ENCODE results near the gene RTN1. TPM values are rescaled to one million over a fixed set of nuclear protein-coding genes. Genes with fewer than 3 reads are reported as not detected.
"Not testable (repeated sequence)": the region's sequence is repeated elsewhere in the genome, so short reads cannot be mapped to it uniquely, and the experiment has no call there.

The RTN1 gene
- total RNA-seq, 4 donors from 2014 or later, result 2.9 to 13.6 (median 9.2) TPM

GRCh38 chr14:59677771-59678231, 192.8 kb downstream of the RTN1 start:
- WGBS, result 58% methylated on average over 3 of the region's 3 CpGs
- Histone ChIP-seq H3K4me3 (no peak overlapping the region), H3K36me3 (no peaks in the 10 kb centered on the region), H3K4me1 (peaks cover 0 to 13% (median 9%) of the 10 kb centered on the region in 4 donors), H3K9me3 (no peaks in the 10 kb centered on the region), H3K27ac (replicated peaks in 1 of 4) (peak overlapping the region in 2 of 4 donors; percentile 44 to 64), H3K27me3 (no peaks in the 10 kb centered on the region)
- no peak for TF ChIP-seq CTCF (IDR thresholded peaks at IDR 0.05)
- TF ChIP-seq POLR2AphosphoS5 (IDR thresholded peaks at IDR 0.05), result no peak
- no peak for TF ChIP-seq POLR2A (IDR thresholded peaks at IDR 0.05; ENCODE audit: low read depth)
- no peak for TF ChIP-seq EP300 (IDR thresholded peaks at IDR 0.05)
- DNase-seq (ENCODE audit: extremely low spot score), result no peak
- intact Hi-C loops (cut with DNase I), result no loop called here

- Histone ChIP-seq H3K4me1 (peaks cover 0 to 12% (median 9%) of the 10 kb centered on the region in 4 donors), H3K27ac (replicated peaks in 1 of 4) (no peak overlapping the region), H3K4me3 (no peak overlapping the region), H3K9me3 (no peaks in the 10 kb centered on the region), H3K36me3 (no peaks in the 10 kb centered on the region), H3K27me3 (no peaks in the 10 kb centered on the region)
- TF ChIP-seq POLR2A (IDR thresholded peaks at IDR 0.05; ENCODE audit: low read depth) (no peak), CTCF (IDR thresholded peaks at IDR 0.05) (no peak), EP300 (IDR thresholded peaks at IDR 0.05) (no peak), POLR2AphosphoS5 (IDR thresholded peaks at IDR 0.05) (no peak)
- intact Hi-C loops (cut with DNase I), result no loop called here
- no peak for DNase-seq (ENCODE audit: extremely low spot score)
- WGBS, result 84% methylated on average over 1 of the region's 1 CpG
Measured at GRCh38 chr14:59675394-59675793, 195.2 kb downstream of the RTN1 start.

- Histone ChIP-seq H3K27ac (replicated peaks in 1 of 4) (no peak overlapping the region), H3K4me3 (no peak overlapping the region), H3K9me3 (peaks cover 0 to 10% (median 7%) of the 10 kb centered on the region in 4 donors), H3K36me3 (no peaks in the 10 kb centered on the region), H3K4me1 (no peaks in the 10 kb centered on the region), H3K27me3 (no peaks in the 10 kb centered on the region)
- 80% methylated on average over 2 of the region's 2 CpGs for WGBS
- TF ChIP-seq EP300 (IDR thresholded peaks at IDR 0.05) (no peak), CTCF (IDR thresholded peaks at IDR 0.05) (no peak), POLR2AphosphoS5 (IDR thresholded peaks at IDR 0.05) (no peak), POLR2A (IDR thresholded peaks at IDR 0.05; ENCODE audit: low read depth) (no peak)
- DNase-seq (ENCODE audit: extremely low spot score), result no peak
- intact Hi-C loops (cut with DNase I), result no loop called here
Measured at GRCh38 chr14:59664741-59665140, 205.8 kb downstream of the RTN1 start.

- Histone ChIP-seq H3K4me1 (no peaks in the 10 kb centered on the region), H3K27ac (replicated peaks in 1 of 4) (no peak overlapping the region), H3K4me3 (no peak overlapping the region), H3K27me3 (no peaks in the 10 kb centered on the region), H3K36me3 (no peaks in the 10 kb centered on the region), H3K9me3 (peaks cover 0 to 13% (median 11%) of the 10 kb centered on the region in 4 donors)
- intact Hi-C loops (cut with DNase I), result no loop called here
- DNase-seq (ENCODE audit: extremely low spot score), result no peak
- TF ChIP-seq CTCF (IDR thresholded peaks at IDR 0.05) (no peak), POLR2A (IDR thresholded peaks at IDR 0.05; ENCODE audit: low read depth) (no peak), EP300 (IDR thresholded peaks at IDR 0.05) (no peak), POLR2AphosphoS5 (IDR thresholded peaks at IDR 0.05) (no peak)
- WGBS, result 61% methylated on average over 2 of the region's 7 CpGs
Measured at GRCh38 chr14:59657769-59658168, 212.8 kb downstream of the RTN1 start.

- intact Hi-C loops (cut with DNase I), result no loop called here
- Histone ChIP-seq H3K27ac (replicated peaks in 1 of 4) (no peak overlapping the region), H3K4me3 (no peak overlapping the region), H3K36me3 (no peaks in the 10 kb centered on the region), H3K9me3 (peaks cover 0 to 16% (median 13%) of the 10 kb centered on the region in 4 donors), H3K4me1 (no peaks in the 10 kb centered on the region), H3K27me3 (no peaks in the 10 kb centered on the region)
- TF ChIP-seq EP300 (IDR thresholded peaks at IDR 0.05) (no peak), POLR2AphosphoS5 (IDR thresholded peaks at IDR 0.05) (no peak), CTCF (IDR thresholded peaks at IDR 0.05) (no peak), POLR2A (IDR thresholded peaks at IDR 0.05; ENCODE audit: low read depth) (no peak)
- no peak for DNase-seq (ENCODE audit: extremely low spot score)
- WGBS, result 85% methylated on average over 2 of the region's 2 CpGs
Measured at GRCh38 chr14:59656473-59656872, 214.1 kb downstream of the RTN1 start.

GRCh38 chr14:59654131-59654530, 216.4 kb downstream of the RTN1 start:
- intact Hi-C loops (cut with DNase I), result not testable (repeated sequence)

GRCh38 chr14:59646832-59647231, 223.7 kb downstream of the RTN1 start:
- 100% methylated on average over 1 of the region's 1 CpG for WGBS
- DNase-seq (ENCODE audit: extremely low spot score); H3K27me3 ChIP-seq; intact Hi-C loops (cut with DNase I); H3K36me3 ChIP-seq; H3K4me3 ChIP-seq; H3K27ac ChIP-seq (replicated peaks in 1 of 4); H3K4me1 ChIP-seq: not testable (repeated sequence)
- peaks cover 0 to 64% (median 33%) of the 10 kb centered on the region in 4 donors for H3K9me3 ChIP-seq

More at GRCh38 chr14:59654131-59654530, 216.4 kb downstream of the RTN1 start:
- not testable (repeated sequence) for DNase-seq (ENCODE audit: extremely low spot score); H3K4me3 ChIP-seq; H3K27ac ChIP-seq (replicated peaks in 1 of 4); H3K4me1 ChIP-seq; H3K36me3 ChIP-seq; H3K27me3 ChIP-seq
- WGBS, result 85% methylated on average over 10 of the region's 10 CpGs
- H3K9me3 ChIP-seq, result peaks cover 0 to 19% (median 14%) of the 10 kb centered on the region in 4 donors
